Astrocyte (in vitro differentiated cells and primary cell): ENCODE results near the gene CCNL1. TPM values are rescaled to one million over a fixed set of nuclear protein-coding genes. Genes with fewer than 3 reads are reported as not detected.
A peak's percentile ranks its signal among the peaks of the same experiment; 100 is the strongest.

Experiments used
- DNase-seq: peaks from one replicate; pipeline ENCODE4 v3.0.0-alpha.2; 2010; ENCODE audit warnings: low read depth
- FAIRE-seq: peaks from 2 replicates; lab custom pipeline; 2011; peaks lifted over from hg19 to GRCh38; lab: Jason Lieb, UNC
- H2AFZ ChIP-seq: 2 replicates; pipeline ENCODE4 v1.6.0; 2012; ENCODE audit warnings: low read depth, low read length, inconsistent platforms
- H3K27ac ChIP-seq: 2 replicates; pipeline ENCODE4 v1.5.1; 2011; ENCODE audit warnings: low read depth, low read length, inconsistent platforms
- H3K27me3 ChIP-seq: 2 replicates; pipeline ENCODE4 v1.6.0; 2011; ENCODE audit warnings: low read length, inconsistent platforms; ENCODE audit not compliant: insufficient read depth
- H3K36me3 ChIP-seq: 2 replicates; pipeline ENCODE4 v1.5.1; 2011; ENCODE audit warnings: low read length, inconsistent platforms; ENCODE audit not compliant: insufficient read depth
- H3K4me1 ChIP-seq: 2 replicates; pipeline ENCODE4 v1.5.1; 2011; ENCODE audit warnings: low read length, inconsistent platforms; ENCODE audit not compliant: insufficient read depth
- H3K4me2 ChIP-seq: 2 replicates; pipeline ENCODE4 v1.6.0; 2012; ENCODE audit warnings: low read length, inconsistent platforms
- H3K4me3 ChIP-seq: 2 replicates; pipeline ENCODE4 v1.5.1; 2011; ENCODE audit warnings: low read depth, mild to moderate bottlenecking, low read length, inconsistent platforms; ENCODE audit not compliant: insufficient read depth
- H3K79me2 ChIP-seq: 2 replicates; pipeline ENCODE4 v1.6.0; 2012; ENCODE audit warnings: mild to moderate bottlenecking, low read length, inconsistent platforms; ENCODE audit not compliant: insufficient read depth
- H3K9ac ChIP-seq: 2 replicates; pipeline ENCODE4 v1.6.0; 2012; ENCODE audit warnings: mild to moderate bottlenecking, low read length, inconsistent platforms
- H3K9me3 ChIP-seq: 2 replicates; pipeline ENCODE4 v1.5.1; 2012; ENCODE audit warnings: low read depth, mild to moderate bottlenecking, low read length, inconsistent platforms; ENCODE audit not compliant: insufficient read depth
- H4K20me1 ChIP-seq: 2 replicates; pipeline ENCODE4 v1.6.0; 2012; ENCODE audit warnings: low read length, inconsistent platforms; ENCODE audit not compliant: insufficient read depth
- H3K27ac Mint-ChIP-seq: one replicate; pipeline ENCODE4 v1.8.0; 2021; ENCODE audit warnings: mild to moderate bottlenecking, mixed read lengths; ENCODE audit not compliant: unreplicated experiment
- H3K27me3 Mint-ChIP-seq: one replicate; pipeline ENCODE4 v1.8.0; 2021; ENCODE audit warnings: low read depth, mixed read lengths; ENCODE audit not compliant: unreplicated experiment
- H3K36me3 Mint-ChIP-seq: one replicate; pipeline ENCODE4 v1.8.0; 2021; ENCODE audit warnings: low read depth, mixed read lengths; ENCODE audit not compliant: unreplicated experiment
- H3K4me1 Mint-ChIP-seq: one replicate; pipeline ENCODE4 v1.8.0; 2021; ENCODE audit warnings: low read depth, mixed read lengths; ENCODE audit not compliant: unreplicated experiment
- H3K4me3 Mint-ChIP-seq: one replicate; pipeline ENCODE4 v1.8.0; 2021; ENCODE audit warnings: mild to moderate bottlenecking, moderate library complexity, mixed read lengths; ENCODE audit not compliant: unreplicated experiment
- H3K9me3 Mint-ChIP-seq: one replicate; pipeline ENCODE4 v1.8.0; 2021; ENCODE audit warnings: mild to moderate bottlenecking, mixed read lengths; ENCODE audit not compliant: unreplicated experiment
- EZH2 ChIP-seq: IDR thresholded peaks from 2 replicates; pipeline ENCODE4 v1.6.1; 2012; ENCODE audit warnings: mild to moderate bottlenecking, low read length, inconsistent platforms; ENCODE audit not compliant: insufficient read depth
- total RNA-seq: library from RNA; stranded (reverse); gene quantifications from 2 replicates; pipeline ENCODE4 v1.2.1, GENCODE V29; 2021
- TF ChIP-seq, protein P1 (sequence below): IDR thresholded peaks from 2 replicates; pipeline ENCODE4 v1.5.1; 2011; ENCODE audit warnings: low read depth, mild to moderate bottlenecking, inconsistent platforms, low read length, moderate library complexity; ENCODE audit not compliant: insufficient read depth

Gene CCNL1
- total RNA-seq, 1 donor from 2014 or later: 66.8 TPM

DNA sequence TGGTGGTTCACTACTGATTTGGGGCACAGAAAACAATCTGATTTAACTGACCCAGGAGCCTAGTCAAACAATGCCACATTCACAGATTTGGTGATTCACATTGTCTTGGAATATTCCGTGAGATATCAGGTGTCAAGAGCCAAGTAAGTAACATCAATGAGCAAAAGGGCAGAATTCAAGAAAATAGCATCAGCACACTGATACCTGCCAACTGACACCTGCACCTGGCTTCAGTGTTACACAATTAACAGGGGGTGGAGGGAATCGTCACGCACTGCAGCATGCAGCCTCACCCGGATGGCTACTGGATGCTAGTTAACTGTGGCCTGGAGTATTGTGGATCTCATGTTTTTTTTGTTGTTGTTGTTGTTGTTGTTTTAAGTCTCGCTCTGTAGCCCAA, 17.6 kb downstream of the CCNL1 start:
- H3K36me3 Mint-ChIP-seq: peaks cover 8% of the 10 kb centered on the region
- no peak overlapping the region for H3K27ac Mint-ChIP-seq
- no peak overlapping the region for H3K4me2 ChIP-seq
- no peaks in the 10 kb centered on the region for H3K27me3 Mint-ChIP-seq
- no peak overlapping the region for H3K9ac ChIP-seq
- no peaks in the 10 kb centered on the region for H3K9me3 Mint-ChIP-seq
- H3K4me3 ChIP-seq: no peak overlapping the region
- no peak overlapping the region for H3K4me3 Mint-ChIP-seq
- DNase-seq (no peak), FAIRE-seq (no peak)
- no peaks in the 10 kb centered on the region for H3K79me2 ChIP-seq
- H4K20me1 ChIP-seq: peaks cover 4% of the 10 kb centered on the region
- TF ChIP-seq, protein P1, sequence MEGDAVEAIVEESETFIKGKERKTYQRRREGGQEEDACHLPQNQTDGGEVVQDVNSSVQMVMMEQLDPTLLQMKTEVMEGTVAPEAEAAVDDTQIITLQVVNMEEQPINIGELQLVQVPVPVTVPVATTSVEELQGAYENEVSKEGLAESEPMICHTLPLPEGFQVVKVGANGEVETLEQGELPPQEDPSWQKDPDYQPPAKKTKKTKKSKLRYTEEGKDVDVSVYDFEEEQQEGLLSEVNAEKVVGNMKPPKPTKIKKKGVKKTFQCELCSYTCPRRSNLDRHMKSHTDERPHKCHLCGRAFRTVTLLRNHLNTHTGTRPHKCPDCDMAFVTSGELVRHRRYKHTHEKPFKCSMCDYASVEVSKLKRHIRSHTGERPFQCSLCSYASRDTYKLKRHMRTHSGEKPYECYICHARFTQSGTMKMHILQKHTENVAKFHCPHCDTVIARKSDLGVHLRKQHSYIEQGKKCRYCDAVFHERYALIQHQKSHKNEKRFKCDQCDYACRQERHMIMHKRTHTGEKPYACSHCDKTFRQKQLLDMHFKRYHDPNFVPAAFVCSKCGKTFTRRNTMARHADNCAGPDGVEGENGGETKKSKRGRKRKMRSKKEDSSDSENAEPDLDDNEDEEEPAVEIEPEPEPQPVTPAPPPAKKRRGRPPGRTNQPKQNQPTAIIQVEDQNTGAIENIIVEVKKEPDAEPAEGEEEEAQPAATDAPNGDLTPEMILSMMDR: no peak
- no peak for TF ChIP-seq EZH2
- no peaks in the 10 kb centered on the region for H3K27me3 ChIP-seq
- peaks cover under 1% of the 10 kb centered on the region for H3K4me1 ChIP-seq
- H3K9me3 ChIP-seq: no peaks in the 10 kb centered on the region
- H3K27ac ChIP-seq: no peak overlapping the region
- H3K4me1 Mint-ChIP-seq: peaks cover 19% of the 10 kb centered on the region
- H3K36me3 ChIP-seq: peaks cover 26% of the 10 kb centered on the region
- no peak overlapping the region for H2AFZ ChIP-seq

DNA sequence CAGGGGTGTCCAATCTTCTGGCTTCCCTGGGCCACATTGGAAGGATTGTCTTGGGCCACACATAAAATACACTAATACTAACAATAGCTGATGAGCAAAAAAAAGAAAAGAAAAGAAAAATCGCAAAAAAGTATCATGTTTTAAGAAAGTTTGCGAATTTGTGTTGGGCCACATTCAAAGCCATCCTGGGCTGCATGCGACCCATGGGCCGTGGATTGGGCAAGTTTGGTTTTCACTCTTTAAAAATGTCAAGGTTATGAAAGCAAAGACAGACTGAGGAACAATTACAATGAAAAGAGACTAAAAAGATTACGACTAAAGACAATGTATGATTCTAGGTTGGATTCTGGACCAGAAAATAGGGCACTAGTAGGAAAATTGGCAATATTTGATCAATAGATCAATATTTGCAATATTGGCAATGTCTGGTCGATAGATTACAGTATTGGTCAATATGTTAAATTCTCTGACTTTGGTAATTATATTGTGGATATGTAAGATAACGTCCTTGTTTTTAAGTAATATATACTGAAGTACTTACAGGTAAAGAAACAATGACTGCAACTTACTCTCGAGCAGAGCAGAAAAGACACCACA, 19.9 kb downstream of the CCNL1 start:
- H3K9me3 Mint-ChIP-seq: no peaks in the 10 kb centered on the region
- H3K4me3 Mint-ChIP-seq: no peak overlapping the region
- H3K27me3 Mint-ChIP-seq: no peaks in the 10 kb centered on the region
- TF ChIP-seq EZH2: no peak
- TF ChIP-seq, protein P1: no peak
- peaks cover 3% of the 10 kb centered on the region for H3K36me3 Mint-ChIP-seq
- no peak overlapping the region for H2AFZ ChIP-seq
- peaks cover 6% of the 10 kb centered on the region for H3K36me3 ChIP-seq
- H3K27ac ChIP-seq: no peak overlapping the region
- H3K9ac ChIP-seq: no peak overlapping the region
- no peak for DNase-seq
- H3K4me1 ChIP-seq: peaks cover 23% of the 10 kb centered on the region
- no peak overlapping the region for H3K4me2 ChIP-seq
- H3K4me1 Mint-ChIP-seq: peaks cover 22% of the 10 kb centered on the region
- no peak overlapping the region for H3K27ac Mint-ChIP-seq
- no peaks in the 10 kb centered on the region for H4K20me1 ChIP-seq
- H3K4me3 ChIP-seq: no peak overlapping the region
- no peaks in the 10 kb centered on the region for H3K79me2 ChIP-seq
- no peaks in the 10 kb centered on the region for H3K9me3 ChIP-seq
- no peaks in the 10 kb centered on the region for H3K27me3 ChIP-seq
- no peak for FAIRE-seq

DNA sequence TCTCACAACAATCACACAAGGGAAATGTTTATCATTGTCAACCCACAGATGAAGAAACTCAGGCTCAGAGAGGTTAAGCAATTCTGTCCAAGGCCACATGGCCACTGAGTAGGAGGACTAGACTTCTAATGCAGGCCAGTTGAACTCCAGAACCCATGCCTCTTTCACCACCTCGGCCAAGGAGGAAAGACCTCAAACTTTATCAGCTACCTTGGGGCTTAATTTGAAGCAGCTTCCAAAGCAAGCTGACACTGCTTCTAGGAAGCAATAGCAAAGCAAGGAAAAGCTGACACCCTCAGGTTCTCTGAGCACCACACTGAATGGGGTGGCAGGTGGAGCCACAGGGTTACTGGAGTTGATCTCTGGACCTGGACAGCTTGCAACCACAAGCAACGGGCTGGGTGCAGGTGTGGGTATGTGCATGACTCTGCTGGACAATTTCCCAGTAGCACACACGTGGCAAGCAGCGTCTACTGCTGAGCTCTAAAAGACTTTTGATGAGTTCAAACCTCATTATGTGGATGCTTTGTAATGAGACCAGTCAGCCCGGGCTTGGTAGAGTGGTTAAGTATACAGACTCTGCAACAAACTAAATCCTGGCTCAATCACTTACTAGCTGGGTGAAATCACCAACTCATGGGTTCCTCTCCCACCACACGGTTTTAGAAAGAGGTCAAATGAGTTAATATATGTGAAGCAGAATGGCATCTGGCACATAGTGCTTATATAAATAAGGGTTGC, 23.1 kb downstream of the CCNL1 start:
- DNase-seq (peak; percentile 65), FAIRE-seq (no peak)
- Mint-ChIP-seq H3K9me3 (no peaks in the 10 kb centered on the region), H3K27ac (no peak overlapping the region), H3K4me3 (no peak overlapping the region), H3K36me3 (no peaks in the 10 kb centered on the region), H3K27me3 (no peaks in the 10 kb centered on the region), H3K4me1 (peaks cover 29% of the 10 kb centered on the region)
- Histone ChIP-seq H3K27me3 (no peaks in the 10 kb centered on the region), H3K9me3 (no peaks in the 10 kb centered on the region), H3K4me2 (peak overlapping the region; percentile 52), H3K27ac (peak overlapping the region; percentile 51), H4K20me1 (no peaks in the 10 kb centered on the region), H2AFZ (no peak overlapping the region), H3K4me1 (peaks cover 40% of the 10 kb centered on the region), H3K79me2 (no peaks in the 10 kb centered on the region), H3K9ac (peak overlapping the region; percentile 60), H3K36me3 (no peaks in the 10 kb centered on the region), H3K4me3 (no peak overlapping the region)
- TF ChIP-seq, protein P1: no peak
- no peak for TF ChIP-seq EZH2
